D721Med (cell line): Measurements from ENCODE around the gene CLN6.
A peak's percentile ranks its signal among the peaks of the same experiment; 100 is the strongest.

Experiments used
- DNase-seq: peaks from one replicate; pipeline ENCODE4 v3.0.0; 2011; ENCODE audit warnings: low spot score; ENCODE audit not compliant: insufficient read length
- FAIRE-seq: peaks from 2 replicates; lab custom pipeline; 2011; peaks lifted over from hg19 to GRCh38; lab: Jason Lieb, UNC
- CTCF ChIP-seq: IDR thresholded peaks from 2 replicates; pipeline ENCODE4 v1.5.1; 2012; ENCODE audit warnings: mild to moderate bottlenecking, control low read depth; ENCODE audit not compliant: insufficient read depth; ENCODE audit errors: missing control alignments

The CLN6 gene

GRCh38 chr15:68211656-68212320 lies 17.7 kb downstream of the CLN6 start:
- DNase-seq (no peak), FAIRE-seq (no peak)
- no peak for TF ChIP-seq CTCF

DNA sequence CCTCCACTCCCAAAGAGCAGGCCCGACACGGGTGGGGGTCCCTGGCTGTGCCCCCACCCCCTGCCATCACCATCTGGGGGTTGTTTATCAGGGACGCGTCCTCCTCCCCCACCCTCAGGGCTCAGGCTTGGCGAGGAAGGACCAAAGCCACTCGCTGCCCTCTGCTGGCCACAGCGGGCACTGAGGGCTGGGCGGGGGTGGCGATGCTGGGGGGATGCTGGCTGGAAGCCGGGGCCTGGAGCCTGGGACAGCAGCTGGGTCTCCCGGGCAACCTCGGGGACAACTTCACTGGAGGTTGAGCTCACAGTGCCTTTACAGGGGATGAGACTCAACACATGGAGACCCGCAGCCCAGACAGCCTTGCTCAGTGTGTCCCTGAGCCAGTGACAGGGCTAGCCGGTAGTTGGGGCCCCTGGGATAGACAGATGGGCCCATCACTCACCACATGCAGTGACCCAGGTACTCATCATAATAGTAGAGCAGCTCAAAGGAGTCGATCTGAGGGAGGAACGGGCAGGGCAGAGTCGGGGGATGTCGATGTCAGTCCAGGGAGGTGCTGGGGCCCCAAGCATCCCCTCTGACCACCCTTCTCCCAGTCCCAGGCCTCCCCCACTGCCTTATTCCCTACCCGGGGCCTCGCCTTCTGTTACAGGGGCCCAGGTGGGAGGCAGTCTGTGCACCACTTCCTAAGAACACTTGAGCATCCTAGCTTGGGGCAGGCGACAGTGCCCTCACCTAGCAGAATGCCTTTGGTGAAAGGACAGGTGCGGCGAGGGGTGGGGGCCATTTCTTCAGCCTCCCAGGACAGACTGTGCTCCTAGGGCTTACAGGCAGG lies 18.5 kb downstream of the CLN6 start:
- no peak for FAIRE-seq
- TF ChIP-seq CTCF, result peak; percentile 67
- no peak for DNase-seq

GRCh38 chr15:68210409-68210756 lies 19.1 kb downstream of the CLN6 start:
- DNase-seq (no peak), FAIRE-seq (no peak)
- no peak for TF ChIP-seq CTCF

DNA sequence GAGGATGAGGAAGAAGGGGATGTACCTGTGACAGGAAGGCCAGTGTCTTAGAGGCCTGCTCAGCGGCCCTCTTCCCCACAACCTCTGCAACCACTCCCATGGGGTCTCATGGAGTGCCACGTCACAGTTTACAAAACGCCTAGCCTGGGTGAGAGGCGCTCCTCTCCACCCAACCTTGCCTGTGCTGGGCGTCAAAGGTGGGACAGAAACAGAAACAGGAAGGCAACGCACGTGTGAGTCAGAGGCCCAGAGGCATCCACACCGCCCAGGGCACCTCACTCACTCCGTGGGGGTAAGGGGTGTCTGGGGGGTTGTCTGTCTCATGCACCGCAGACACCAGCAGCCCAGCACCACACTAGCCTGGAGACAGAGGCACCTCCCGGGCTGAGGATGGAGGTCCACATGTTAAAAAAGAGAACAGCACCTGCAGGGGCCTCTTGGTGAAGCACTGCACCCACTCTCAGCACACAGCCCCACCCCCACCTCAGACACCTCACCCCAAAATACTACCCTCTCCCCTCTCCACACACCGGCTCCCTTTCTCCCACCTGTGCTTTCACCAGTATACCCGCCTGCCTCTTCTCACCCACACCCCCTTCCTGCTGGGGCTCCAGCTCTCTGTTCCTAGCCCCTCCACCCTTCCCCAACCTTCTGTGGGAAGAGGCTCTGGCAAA lies 19.7 kb downstream of the CLN6 start:
- no peak for TF ChIP-seq CTCF
- FAIRE-seq, result no peak
- DNase-seq, result no peak

GRCh38 chr15:68209272-68209671 lies 20.3 kb downstream of the CLN6 start:
- DNase-seq, result no peak
- no peak for TF ChIP-seq CTCF

DNA sequence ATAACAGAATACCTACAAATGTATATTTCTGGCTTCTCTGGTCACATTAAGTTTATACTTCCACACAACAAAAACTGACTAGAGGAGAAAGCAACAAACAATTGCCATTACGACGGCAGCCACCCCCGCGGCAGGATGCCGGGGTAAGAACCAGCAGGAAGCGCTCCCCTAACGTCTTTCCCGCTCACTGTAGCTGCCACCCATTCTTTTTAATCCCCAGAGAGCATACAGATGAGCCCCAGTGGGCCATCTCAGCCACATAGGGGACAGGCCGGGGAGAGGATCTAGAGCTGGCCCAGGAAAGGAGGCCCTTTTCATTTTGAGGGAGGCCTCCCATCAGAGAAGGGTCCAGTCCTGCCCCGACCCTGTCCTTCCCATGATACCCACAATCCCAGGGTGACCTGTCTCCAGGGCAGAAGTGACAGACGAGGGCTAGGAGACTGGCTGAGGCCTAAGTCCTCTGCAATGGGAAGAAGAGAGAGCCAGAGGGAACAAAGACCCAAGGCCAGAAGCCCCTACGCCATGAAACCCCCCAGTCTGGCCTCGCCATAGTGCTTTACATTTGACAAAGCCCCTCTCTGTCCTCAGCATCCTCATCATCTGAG lies 20.8 kb downstream of the CLN6 start:
- TF ChIP-seq CTCF, result no peak
- FAIRE-seq (no peak), DNase-seq (no peak)

More at GRCh38 chr15:68209272-68209671, 20.3 kb downstream of the CLN6 start:
- FAIRE-seq, result no peak
